K562 (cell line): Measurements from ENCODE around the gene CEP126. TPM values are rescaled to one million over a fixed set of nuclear protein-coding genes. Genes with fewer than 3 reads are reported as not detected.
"Not testable (repeated sequence)": the region's sequence is repeated elsewhere in the genome, so short reads cannot be mapped to it uniquely, and the experiment has no call there.

Experiments
- ATAC-seq: fragments of 200-7000 bp; cut with Tn5 transposase; 3 replicates; pipeline ENCODE4 v1.9.1; 2020; ENCODE audit warnings: moderate library complexity
- BruUV-seq: library from RNA; stranded (reverse); fragments of 400-500 nt; replicated peaks from 2 replicates; lab custom pipeline; 2021; lab: Mats Ljungman, UMichigan
- CTCF ChIA-PET: fragments of 300-600 bp; formaldehyde crosslinking; extraction: SDS; loops from one replicate; lab custom pipeline; 2021; ENCODE audit warnings: low intra/inter-chr PET ratio; lab: Yijun Ruan, JAX
- POLR2A ChIA-PET: fragments of 300-600, 350-650 bp; sonication (Branson Sonifier 250); formaldehyde crosslinking; extraction: SDS; loops from one replicate; lab custom pipeline; 2021; ENCODE audit warnings: antibody characterized with exemption, inconsistent platforms; lab: Yijun Ruan, JAX
- DNase-seq, 4 experiments: peaks; one replicate each; pipeline versions ENCODE4 v3.0.0 to v3.0.0-alpha.2; 2011 to 2018; ENCODE audit warnings: low spot score in 3 of 4, mixed read lengths in 3 of 4; ENCODE audit errors: extremely low read depth in 1 of 4
- FAIRE-seq: peaks from 2 replicates; lab custom pipeline; 2011; peaks lifted over from hg19 to GRCh38; lab: Jason Lieb, UNC
- H2AFZ ChIP-seq: 2 replicates; pipeline ENCODE4 v1.6.0; 2011; ENCODE audit warnings: low read depth, low read length, control low read depth, inconsistent platforms
- H3K27ac ChIP-seq: fragments of 200-600 bp; 3 replicates; pipeline ENCODE4 v1.8.0; 2011; ENCODE audit warnings: low read depth, mild to moderate bottlenecking, control low read depth, inconsistent platforms, low read length, moderate library complexity, mixed read lengths; ENCODE audit errors: extremely low read depth
- H3K27me3 ChIP-seq, 2 experiments: fragments of 300-600 bp in 1 of 2; 2 replicates in 1 of 2; 3 replicates in 1 of 2; pipeline versions ENCODE4 v1.6.0 to v1.8.0; 2011; ENCODE audit warnings: inconsistent platforms in 2 of 2, low read length in 2 of 2, mild to moderate bottlenecking in 1 of 2, mixed read lengths in 1 of 2, moderate library complexity in 1 of 2; ENCODE audit not compliant: control insufficient read depth in 2 of 2, insufficient read depth in 2 of 2
- H3K36me3 ChIP-seq: fragments of 300-600 bp; 3 replicates; pipeline ENCODE4 v1.8.0; 2011; ENCODE audit warnings: mild to moderate bottlenecking, low read length, inconsistent platforms; ENCODE audit not compliant: control insufficient read depth, insufficient read depth
- H3K4me1 ChIP-seq, 2 experiments: fragments of 200-600 bp in 1 of 2; replicated peaks in 1 of 2; 2 replicates in 1 of 2; 3 replicates in 1 of 2; pipeline versions ENCODE4 v1.5.1 to v1.8.0; 2011; ENCODE audit warnings: inconsistent platforms in 2 of 2, low read length in 2 of 2, mild to moderate bottlenecking in 1 of 2, mixed read lengths in 1 of 2, moderate library complexity in 1 of 2; ENCODE audit not compliant: control insufficient read depth in 2 of 2, insufficient read depth in 2 of 2
- H3K4me2 ChIP-seq: 2 replicates; pipeline ENCODE4 v1.6.1; 2011; ENCODE audit warnings: low read length, control low read depth, inconsistent platforms, mixed read lengths; ENCODE audit not compliant: insufficient read depth
- H3K4me3 ChIP-seq: fragments of 200-600 bp; sonication (generic), shearing (Covaris generic); 2 replicates; pipeline ENCODE4 v1.5.1; 2016; ENCODE audit warnings: control low read depth, inconsistent platforms
- H3K79me2 ChIP-seq: fragments of 200-600 bp; 3 replicates; pipeline ENCODE4 v1.8.0; 2011; ENCODE audit warnings: low read length, inconsistent platforms; ENCODE audit not compliant: control insufficient read depth, insufficient read depth
- H3K9ac ChIP-seq, 2 experiments: 2 replicates each; pipeline versions ENCODE4 v1.6.0 to v1.6.1; 2011; ENCODE audit warnings: low read depth in 2 of 2, low read length in 2 of 2, control low read depth in 1 of 2, inconsistent platforms in 1 of 2, mild to moderate bottlenecking in 1 of 2, mixed read lengths in 1 of 2; ENCODE audit not compliant: insufficient read depth in 1 of 2
- H3K9me1 ChIP-seq: one replicate; pipeline ENCODE4 v1.6.0; 2011; ENCODE audit warnings: inconsistent platforms, mild to moderate bottlenecking, low read length, moderate library complexity; ENCODE audit not compliant: control insufficient read depth, insufficient read depth
- H3K9me3 ChIP-seq: replicated peaks from 2 replicates; pipeline ENCODE4 v1.5.1; 2011; ENCODE audit warnings: low read depth, low read length, inconsistent platforms; ENCODE audit not compliant: control insufficient read depth, insufficient read depth
- H4K20me1 ChIP-seq: replicated peaks from 2 replicates; pipeline ENCODE4 v1.6.1; 2011; ENCODE audit warnings: low read length, inconsistent platforms, mixed read lengths; ENCODE audit not compliant: control insufficient read depth, insufficient read depth
- ARID3A ChIP-seq: IDR thresholded peaks from 2 replicates; pipeline ENCODE4 v1.6.1; 2012; ENCODE audit warnings: low read depth, low read length, improper control_type of control experiment, borderline replicate concordance
- CTCF ChIP-seq, 3 experiments: IDR thresholded peaks in 2 of 3; conservative IDR thresholded peaks in 1 of 3; 2 replicates each; pipeline ENCODE4 v1.5.1; 2011 to 2012; ENCODE audit warnings: low read length in 3 of 3, mild to moderate bottlenecking in 3 of 3, control low read depth in 2 of 3, improper control_type of control experiment in 1 of 3, inconsistent platforms in 1 of 3, low read depth in 1 of 3, mixed read lengths in 1 of 3, moderate library complexity in 1 of 3; ENCODE audit not compliant: insufficient read depth in 2 of 3
- E2F3 ChIP-seq: fragments of 250-450 bp; sonication (Bioruptor Pico); IDR thresholded peaks from 2 replicates; pipeline ENCODE4 v1.4.0; 2020; ENCODE audit warnings: mild to moderate bottlenecking
- USF2 ChIP-seq: sonication (generic); formaldehyde crosslinking; IDR thresholded peaks from 2 replicates; pipeline ENCODE4 v1.5.0; 2020; ENCODE audit warnings: missing genetic modification reagents
- WHSC1 ChIP-seq: IDR thresholded peaks from one replicate; pipeline ENCODE4 v1.6.1; 2012; ENCODE audit warnings: low read length, control low read depth, inconsistent platforms
- ZBTB33 ChIP-seq: sonication (generic); formaldehyde crosslinking; IDR thresholded peaks from 2 replicates; pipeline ENCODE4 v1.8.1; 2023; ENCODE audit warnings: mild to moderate bottlenecking, missing genetic modification reagents
- ZKSCAN1 ChIP-seq: fragments of 150-350 bp; IDR thresholded peaks from 2 replicates; pipeline ENCODE4 v1.6.1; 2016; ENCODE audit warnings: low read depth, low read length
- ZNF239 ChIP-seq: fragments of 250-450 bp; sonication (Bioruptor Pico); IDR thresholded peaks from 2 replicates; pipeline ENCODE4 v1.4.0; 2020; ENCODE audit warnings: mild to moderate bottlenecking
- ZNF408 ChIP-seq: fragments of 250-450 bp; sonication (Bioruptor Pico); IDR thresholded peaks from 2 replicates; pipeline ENCODE4 v1.4.0; 2020; ENCODE audit warnings: low read depth, mild to moderate bottlenecking, moderate library complexity
- ZNF57 ChIP-seq: fragments of 450-650 bp; formaldehyde crosslinking; IDR thresholded peaks from 2 replicates; pipeline ENCODE4 v1.4.0; 2020; ENCODE audit warnings: mild to moderate bottlenecking, moderate library complexity
- WGBS: fragments of 100-300 bp; shearing (Covaris generic); methylation state at CpG from one replicate; pipeline ENCODE4 v1.1.6; 2016; ENCODE audit warnings: low coverage, mixed read lengths; ENCODE audit not compliant: insufficient coverage; ENCODE audit errors: missing lambda C conversion rate; 5-methylcytosine and 5-hydroxymethylcytosine counted together
- in situ Hi-C: fragments of 300-500 bp; cut with MboI; formaldehyde crosslinking; loops from 4 replicates; pipeline ENCODE4 v1.15.0; 2018; ENCODE audit warnings: inconsistent platforms, mixed read lengths
- intact Hi-C: fragments of 100-400 bp; cut with micrococcal nuclease; formaldehyde crosslinking; loops from 2 replicates; pipeline ENCODE4 v1.14.2; 2022
- polyA plus RNA-seq, 8 experiments: library from polyadenylated mRNA; depleted of rRNA in 4 of 8; stranded (reverse) in 5 of 8; unstranded in 3 of 8; fragments of >200 nt; fragmentation: Nextera tagmentation in 2 of 8; fragmentation: Illumina TruSeq in 1 of 8; extraction: Ambion mirVana in 2 of 8; extraction: Trizol in 1 of 8; gene quantifications; 2 replicates each; pipeline versions ENCODE4 v1.2.1 to v1.2.3, GENCODE V29; 2011 to 2014; ENCODE audit warnings: inconsistent platforms in 1 of 8, missing spikeins in 1 of 8
- total RNA-seq, 7 experiments: library from RNA; depleted of rRNA in 6 of 7; stranded (reverse); fragments of >200 nt in 6 of 7; fragmentation: Illumina TruSeq in 2 of 7; extraction: Trizol in 2 of 7; gene quantifications; 2 replicates each; pipeline versions ENCODE4 v1.2.1 to v1.2.3, GENCODE V29; 2011 to 2021; ENCODE audit warnings: low replicate concordance in 1 of 7

The CEP126 gene
- total and polyA plus RNA-seq, 9 of the 15 experiments (the other 6 are each of a cell fraction or from before 2014, with no cell fraction given): 0.01 to 0.11 (median 0.07) TPM; not detected in 3

GRCh38 chr11:101960231-101960630 lies 45.4 kb downstream of the CEP126 start:
- H3K4me1 ChIP-seq: no peaks in the 10 kb centered on the region
- BruUV-seq: no TSS peak
- no peaks in the 10 kb centered on the region for H3K9me1 ChIP-seq
- DNase-seq: no peak
- no peak overlapping the region for H2AFZ ChIP-seq
- POLR2A ChIA-PET: interaction anchor here (0.6 kb wide), 1 partner anchor 662 kb away, joined by 3 read pairs; no protein-coding TSS in a partner anchor
- no peak overlapping the region for H3K9ac ChIP-seq
- H3K9me3 ChIP-seq: no peaks in the 10 kb centered on the region
- no peaks in the 10 kb centered on the region for H3K27me3 ChIP-seq
- ATAC-seq: no peak
- in situ Hi-C loops: no loop called here
- H3K79me2 ChIP-seq: no peaks in the 10 kb centered on the region
- H3K27ac ChIP-seq: no peak overlapping the region
- intact Hi-C loops: no loop called here
- H3K36me3 ChIP-seq: no peaks in the 10 kb centered on the region
- CTCF ChIA-PET: no interaction called here
- no peak overlapping the region for H3K4me2 ChIP-seq
- TF ChIP-seq USF2 (CRISPR knock-in tag): no peak
- TF ChIP-seq E2F3: no peak
- no peak for TF ChIP-seq ARID3A
- TF ChIP-seq ZNF57 (CRISPR knock-in tag): no peak
- TF ChIP-seq ZNF408 (CRISPR knock-in tag): no peak
- TF ChIP-seq ZKSCAN1: no peak
- no peak for TF ChIP-seq ZBTB33 (CRISPR knock-in tag)
- no peak for TF ChIP-seq WHSC1
- no peak for TF ChIP-seq ZNF239
- TF ChIP-seq CTCF (IDR thresholded peaks at IDR 0.05 in 2 of 3, conservative IDR thresholded peaks at IDR 0.05 in 1 of 3; ENCODE audit: insufficient read depth in 2 of 3, low read depth in 1 of 3, low read length in 3 of 3): no peak
- no peak overlapping the region for H3K4me3 ChIP-seq
- 0% methylated on average over 1 of the region's 1 CpG for WGBS
- no peak for FAIRE-seq
- no peaks in the 10 kb centered on the region for H4K20me1 ChIP-seq

- WGBS: 0% methylated on average over 9 of the region's 10 CpGs
- intact Hi-C loops, H4K20me1 ChIP-seq, H3K27ac ChIP-seq, H3K4me3 ChIP-seq, CTCF ChIA-PET, H3K27me3 ChIP-seq, ATAC-seq, in situ Hi-C loops, BruUV-seq, H3K9ac ChIP-seq, H3K79me2 ChIP-seq, H3K4me2 ChIP-seq, POLR2A ChIA-PET, H3K36me3 ChIP-seq, H3K9me1 ChIP-seq, H2AFZ ChIP-seq, H3K4me1 ChIP-seq, FAIRE-seq, DNase-seq, H3K9me3 ChIP-seq: not testable (repeated sequence)
These were observed 49.4 kb downstream of the CEP126 start for GRCh38 chr11:101964200-101964599.
